SKM-1 treated with dmso at 0.1 percent for 144 hours (cell line): Measurements from ENCODE around the gene COQ9.
"Not testable (repeated sequence)": the region's sequence is repeated elsewhere in the genome, so short reads cannot be mapped to it uniquely, and the experiment has no call there.

ENCODE experiments used
- DNase-seq: peaks from one replicate; lab custom pipeline; 2025; ENCODE audit not compliant: unreplicated experiment; lab: John Stamatoyannopoulos, UW

COQ9 gene

GRCh38 chr16:57447186-57447962, at the start of gene COQ9, which contains the start of gene CIAPIN1:
TSS of gene COQ9 (plus strand) at chr16:57447479. CDS start at chr16:57447506, 27 bp downstream.
TSS of gene CIAPIN1 (minus strand) at chr16:57447385. CDS start at chr16:57440928, 6,457 bp downstream.
- DNase-seq: peak; percentile 80

GRCh38 chr16:57397493-57397892, 49.8 kb upstream of the COQ9 start:
- not testable (repeated sequence) for DNase-seq

GRCh38 chr16:57401943-57402640, 45.2 kb upstream of the COQ9 start:
- no peak for DNase-seq

- DNase-seq: no peak
Measured at GRCh38 chr16:57403965-57404817, 43.1 kb upstream of the COQ9 start, which contains the start of gene CCL17. TSS of gene CCL17 (plus strand) at chr16:57404767. CDS start at chr16:57413933, 9,166 bp downstream.

GRCh38 chr16:57405097-57405496, 42.2 kb upstream of the COQ9 start:
- no peak for DNase-seq

- peak; percentile 6 for DNase-seq
Measured at GRCh38 chr16:57406881-57407280, 40.4 kb upstream of the COQ9 start.

GRCh38 chr16:57407521-57408353, 39.5 kb upstream of the COQ9 start:
- DNase-seq: no peak

GRCh38 chr16:57409065-57409464, 38.2 kb upstream of the COQ9 start:
- DNase-seq: no peak

- DNase-seq: no peak
Measured at GRCh38 chr16:57409870-57410587, 37.2 kb upstream of the COQ9 start.

GRCh38 chr16:57411362-57411976, 35.8 kb upstream of the COQ9 start:
- no peak for DNase-seq

- DNase-seq: no peak
Measured at GRCh38 chr16:57412584-57412983, 34.7 kb upstream of the COQ9 start.

GRCh38 chr16:57413301-57413730, 34.0 kb upstream of the COQ9 start:
- DNase-seq: no peak

GRCh38 chr16:57413733-57414132, 33.5 kb upstream of the COQ9 start:
- no peak for DNase-seq

- no peak for DNase-seq
Measured at GRCh38 chr16:57416084-57416483, 31.2 kb upstream of the COQ9 start.

- DNase-seq: no peak
Measured at GRCh38 chr16:57419506-57419905, 27.8 kb upstream of the COQ9 start.

GRCh38 chr16:57422026-57422944, 25.0 kb upstream of the COQ9 start:
- DNase-seq: peak; percentile 34

- no peak for DNase-seq
Measured at GRCh38 chr16:57423152-57423551, 24.1 kb upstream of the COQ9 start.

GRCh38 chr16:57424583-57424982, 22.7 kb upstream of the COQ9 start:
- DNase-seq: no peak
